ENCODE measurements around the gene ASL. TPM values are rescaled to one million over a fixed set of nuclear protein-coding genes. Genes with fewer than 3 reads are reported as not detected.

Gene ASL
- total RNA-seq, 2 donors from 2014 or later: 37.8 to 47.9 TPM

DNA sequence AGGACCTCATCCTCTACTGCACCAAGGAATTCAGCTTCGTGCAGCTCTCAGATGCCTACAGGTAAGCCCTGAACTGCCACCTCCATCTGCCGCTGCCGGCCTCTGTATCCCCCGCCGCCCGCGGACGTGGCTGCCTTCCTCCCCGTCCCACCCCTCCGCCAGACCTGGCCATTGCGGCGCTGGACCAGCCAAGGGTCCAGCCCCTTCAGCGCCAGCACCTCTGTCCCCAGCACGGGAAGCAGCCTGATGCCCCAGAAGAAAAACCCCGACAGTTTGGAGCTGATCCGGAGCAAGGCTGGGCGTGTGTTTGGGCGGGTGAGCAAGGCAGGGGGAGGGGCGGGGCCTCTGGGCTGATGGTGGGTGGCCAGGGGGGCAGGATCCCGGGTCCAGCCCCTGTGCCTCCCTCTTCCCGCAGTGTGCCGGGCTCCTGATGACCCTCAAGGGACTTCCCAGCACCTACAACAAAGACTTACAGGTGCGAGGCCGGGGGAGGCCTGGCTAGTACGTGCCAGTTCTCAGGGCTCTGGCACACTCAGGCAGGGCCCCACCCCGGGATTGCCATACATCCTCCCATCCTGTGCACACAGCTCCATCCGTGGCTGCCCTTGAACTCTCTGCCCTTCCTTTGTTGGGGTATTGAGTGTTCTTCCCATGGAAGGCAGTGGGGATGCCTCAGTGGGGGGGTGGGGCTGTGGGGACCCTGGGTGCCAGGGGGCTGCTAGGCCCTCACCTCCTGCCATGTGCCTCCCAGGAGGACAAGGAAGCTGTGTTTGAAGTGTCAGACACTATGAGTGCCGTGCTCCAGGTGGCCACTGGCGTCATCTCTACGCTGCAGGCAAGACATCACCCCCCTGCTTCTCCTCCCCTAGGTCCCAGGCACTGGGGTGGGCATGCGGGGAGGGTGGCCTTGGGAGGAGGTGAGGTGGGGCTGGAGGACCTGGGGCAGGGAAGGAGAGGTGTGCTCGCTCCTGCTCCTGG is 13.5 kb downstream of the ASL start:
- no peak for DNase-seq
- WGBS, 2 experiments (ENCODE audit: insufficient coverage in 1 of 2, insufficient read length in 1 of 2): 91 to 96% methylated on average over 18 to 32 of the region's 32 CpGs
- H3K4me3 ChIP-seq (ENCODE audit: low read length): no peak overlapping the region

DNA sequence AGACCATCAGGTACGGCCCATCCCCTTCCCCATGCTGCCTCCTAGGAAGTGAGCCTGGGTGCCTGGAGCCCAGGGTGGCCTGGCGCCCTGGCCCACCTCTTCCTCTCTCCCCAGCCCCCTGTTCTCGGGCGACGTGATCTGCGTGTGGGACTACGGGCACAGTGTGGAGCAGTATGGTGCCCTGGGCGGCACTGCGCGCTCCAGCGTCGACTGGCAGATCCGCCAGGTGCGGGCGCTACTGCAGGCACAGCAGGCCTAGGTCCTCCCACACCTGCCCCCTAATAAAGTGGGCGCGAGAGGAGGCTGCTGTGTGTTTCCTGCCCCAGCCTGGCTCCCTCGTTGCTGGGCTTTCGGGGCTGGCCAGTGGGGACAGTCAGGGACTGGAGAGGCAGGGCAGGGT is 17.0 kb downstream of the ASL start:
- TF ChIP-seq, protein P1, sequence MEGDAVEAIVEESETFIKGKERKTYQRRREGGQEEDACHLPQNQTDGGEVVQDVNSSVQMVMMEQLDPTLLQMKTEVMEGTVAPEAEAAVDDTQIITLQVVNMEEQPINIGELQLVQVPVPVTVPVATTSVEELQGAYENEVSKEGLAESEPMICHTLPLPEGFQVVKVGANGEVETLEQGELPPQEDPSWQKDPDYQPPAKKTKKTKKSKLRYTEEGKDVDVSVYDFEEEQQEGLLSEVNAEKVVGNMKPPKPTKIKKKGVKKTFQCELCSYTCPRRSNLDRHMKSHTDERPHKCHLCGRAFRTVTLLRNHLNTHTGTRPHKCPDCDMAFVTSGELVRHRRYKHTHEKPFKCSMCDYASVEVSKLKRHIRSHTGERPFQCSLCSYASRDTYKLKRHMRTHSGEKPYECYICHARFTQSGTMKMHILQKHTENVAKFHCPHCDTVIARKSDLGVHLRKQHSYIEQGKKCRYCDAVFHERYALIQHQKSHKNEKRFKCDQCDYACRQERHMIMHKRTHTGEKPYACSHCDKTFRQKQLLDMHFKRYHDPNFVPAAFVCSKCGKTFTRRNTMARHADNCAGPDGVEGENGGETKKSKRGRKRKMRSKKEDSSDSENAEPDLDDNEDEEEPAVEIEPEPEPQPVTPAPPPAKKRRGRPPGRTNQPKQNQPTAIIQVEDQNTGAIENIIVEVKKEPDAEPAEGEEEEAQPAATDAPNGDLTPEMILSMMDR (conservative IDR thresholded peaks at IDR 0.05): no peak
- Histone ChIP-seq H3K9ac (ENCODE audit: extremely low read depth, low read length, poor library complexity, severe bottlenecking) (no peak overlapping the region), H3K9me3 (ENCODE audit: control insufficient read depth, low read length) (no peaks in the 10 kb centered on the region), H3K36me3 (ENCODE audit: control insufficient read depth, insufficient read depth, low read length) (no peaks in the 10 kb centered on the region), H3K27ac (ENCODE audit: low read depth, low read length) (no peak overlapping the region), H3K27me3 (ENCODE audit: control insufficient read depth, insufficient read depth, low read length, poor library complexity, severe bottlenecking) (no peaks in the 10 kb centered on the region), H3K4me3 (ENCODE audit: low read length) (no peak overlapping the region), H3K4me1 (ENCODE audit: control insufficient read depth, insufficient read depth, low read length) (no peaks in the 10 kb centered on the region)
- Mint-ChIP-seq H3K27ac (no peak overlapping the region), H3K4me3 (no peak overlapping the region), H3K27me3 (ENCODE audit: insufficient read depth) (no peaks in the 10 kb centered on the region), H3K9me3 (no peaks in the 10 kb centered on the region), H3K36me3 (ENCODE audit: low read depth) (no peaks in the 10 kb centered on the region), H3K4me1 (no peaks in the 10 kb centered on the region)
- WGBS, 2 experiments (ENCODE audit: insufficient coverage in 1 of 2, insufficient read length in 1 of 2): 96 to 97% methylated on average over 14 to 19 of the region's 19 CpGs
- DNase-seq: no peak

More for the DNA sequence above, 13.5 kb downstream of the ASL start:
- no peaks in the 10 kb centered on the region for H3K9me3 Mint-ChIP-seq
- no peak overlapping the region for H3K4me3 Mint-ChIP-seq
- TF ChIP-seq, protein P1 (conservative IDR thresholded peaks at IDR 0.05): no peak
- Histone ChIP-seq H3K27ac (ENCODE audit: low read depth, low read length) (no peak overlapping the region), H3K36me3 (ENCODE audit: control insufficient read depth, insufficient read depth, low read length) (peaks cover 3% of the 10 kb centered on the region), H3K9ac (ENCODE audit: extremely low read depth, low read length, poor library complexity, severe bottlenecking) (no peak overlapping the region), H3K9me3 (ENCODE audit: control insufficient read depth, low read length) (no peaks in the 10 kb centered on the region), H3K4me1 (ENCODE audit: control insufficient read depth, insufficient read depth, low read length) (no peaks in the 10 kb centered on the region), H3K27me3 (ENCODE audit: control insufficient read depth, insufficient read depth, low read length, poor library complexity, severe bottlenecking) (no peaks in the 10 kb centered on the region)
- no peaks in the 10 kb centered on the region for H3K27me3 Mint-ChIP-seq (ENCODE audit: insufficient read depth)
- H3K27ac Mint-ChIP-seq: no peak overlapping the region
- H3K36me3 Mint-ChIP-seq (ENCODE audit: low read depth): peaks cover 17% of the 10 kb centered on the region
- peaks cover 12% of the 10 kb centered on the region for H3K4me1 Mint-ChIP-seq

DNA sequence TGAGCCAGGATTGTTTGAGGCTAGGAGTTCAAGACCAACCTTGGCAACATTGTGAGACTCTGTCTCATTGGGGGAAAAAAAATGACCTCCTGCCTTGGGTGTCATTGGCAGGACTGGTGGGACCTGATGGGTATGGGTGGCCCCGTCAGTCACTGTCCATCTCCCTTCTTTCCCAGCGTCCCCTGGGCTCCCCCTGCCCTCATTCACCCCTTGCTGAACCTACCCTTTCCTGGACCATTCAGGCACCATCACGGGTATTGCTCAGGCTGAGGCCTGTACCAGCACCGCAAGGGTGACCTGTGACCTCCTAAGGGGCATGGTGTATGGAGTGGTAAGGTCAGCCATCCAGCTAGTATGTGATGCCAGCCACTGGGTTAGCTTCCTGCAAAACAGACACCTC is 19.4 kb downstream of the ASL start:
- WGBS, 2 experiments (ENCODE audit: insufficient coverage in 1 of 2, insufficient read length in 1 of 2): 91 to 100% methylated on average over 1 to 4 of the region's 4 CpGs
- DNase-seq: no peak
- no peaks in the 10 kb centered on the region for H3K9me3 Mint-ChIP-seq
- H3K4me1 ChIP-seq (ENCODE audit: control insufficient read depth, insufficient read depth, low read length): no peaks in the 10 kb centered on the region
- H3K9me3 ChIP-seq (ENCODE audit: control insufficient read depth, low read length): no peaks in the 10 kb centered on the region
- no peaks in the 10 kb centered on the region for H3K36me3 Mint-ChIP-seq (ENCODE audit: low read depth)
- H3K36me3 ChIP-seq (ENCODE audit: control insufficient read depth, insufficient read depth, low read length): no peaks in the 10 kb centered on the region
- H3K4me3 Mint-ChIP-seq: no peak overlapping the region
- H3K4me3 ChIP-seq (ENCODE audit: low read length): no peak overlapping the region
- no peaks in the 10 kb centered on the region for H3K4me1 Mint-ChIP-seq
- H3K9ac ChIP-seq (ENCODE audit: extremely low read depth, low read length, poor library complexity, severe bottlenecking): no peak overlapping the region
- H3K27me3 Mint-ChIP-seq (ENCODE audit: insufficient read depth): no peaks in the 10 kb centered on the region
- no peak overlapping the region for H3K27ac Mint-ChIP-seq
- no peaks in the 10 kb centered on the region for H3K27me3 ChIP-seq (ENCODE audit: control insufficient read depth, insufficient read depth, low read length, poor library complexity, severe bottlenecking)
- TF ChIP-seq, protein P1 (conservative IDR thresholded peaks at IDR 0.05): no peak
- H3K27ac ChIP-seq (ENCODE audit: low read depth, low read length): no peak overlapping the region
